Osteocyte (in vitro differentiated cells): ENCODE measurements around the gene CMSS1. TPM values are rescaled to one million over a fixed set of nuclear protein-coding genes. Genes with fewer than 3 reads are reported as not detected.

ENCODE experiments used
- DNase-seq: peaks from one replicate; pipeline ENCODE4 v3.0.0; 2021; ENCODE audit warnings: mixed read lengths; ENCODE audit not compliant: unreplicated experiment; ENCODE audit errors: extremely low spot score
- H3K27ac Mint-ChIP-seq: one replicate; pipeline ENCODE4 v1.8.0; 2021; ENCODE audit warnings: mild to moderate bottlenecking, mixed read lengths; ENCODE audit not compliant: unreplicated experiment
- H3K27me3 Mint-ChIP-seq: one replicate; pipeline ENCODE4 v1.8.0; 2021; ENCODE audit warnings: mixed read lengths; ENCODE audit not compliant: unreplicated experiment
- H3K36me3 Mint-ChIP-seq: one replicate; pipeline ENCODE4 v1.8.0; 2021; ENCODE audit warnings: mixed read lengths; ENCODE audit not compliant: unreplicated experiment
- H3K4me1 Mint-ChIP-seq: one replicate; pipeline ENCODE4 v1.8.0; 2021; ENCODE audit warnings: mixed read lengths; ENCODE audit not compliant: unreplicated experiment
- H3K4me3 Mint-ChIP-seq: one replicate; pipeline ENCODE4 v1.8.0; 2021; ENCODE audit warnings: mild to moderate bottlenecking, moderate library complexity, mixed read lengths; ENCODE audit not compliant: unreplicated experiment
- H3K9me3 Mint-ChIP-seq: one replicate; pipeline ENCODE4 v1.8.0; 2021; ENCODE audit warnings: mixed read lengths; ENCODE audit not compliant: unreplicated experiment
- total RNA-seq: library from RNA; stranded (reverse); gene quantifications from 2 replicates; pipeline ENCODE4 v1.2.1, GENCODE V29; 2021
- TF ChIP-seq, protein P1 (sequence below): fragments of 200-600 bp; sonication (generic); IDR thresholded peaks from 2 replicates; pipeline ENCODE4 v1.5.0; 2021; ENCODE audit warnings: antibody characterized with exemption, mild to moderate bottlenecking, moderate library complexity

The CMSS1 gene
- total RNA-seq, 1 donor from 2014 or later, result 38.5 TPM

DNA sequence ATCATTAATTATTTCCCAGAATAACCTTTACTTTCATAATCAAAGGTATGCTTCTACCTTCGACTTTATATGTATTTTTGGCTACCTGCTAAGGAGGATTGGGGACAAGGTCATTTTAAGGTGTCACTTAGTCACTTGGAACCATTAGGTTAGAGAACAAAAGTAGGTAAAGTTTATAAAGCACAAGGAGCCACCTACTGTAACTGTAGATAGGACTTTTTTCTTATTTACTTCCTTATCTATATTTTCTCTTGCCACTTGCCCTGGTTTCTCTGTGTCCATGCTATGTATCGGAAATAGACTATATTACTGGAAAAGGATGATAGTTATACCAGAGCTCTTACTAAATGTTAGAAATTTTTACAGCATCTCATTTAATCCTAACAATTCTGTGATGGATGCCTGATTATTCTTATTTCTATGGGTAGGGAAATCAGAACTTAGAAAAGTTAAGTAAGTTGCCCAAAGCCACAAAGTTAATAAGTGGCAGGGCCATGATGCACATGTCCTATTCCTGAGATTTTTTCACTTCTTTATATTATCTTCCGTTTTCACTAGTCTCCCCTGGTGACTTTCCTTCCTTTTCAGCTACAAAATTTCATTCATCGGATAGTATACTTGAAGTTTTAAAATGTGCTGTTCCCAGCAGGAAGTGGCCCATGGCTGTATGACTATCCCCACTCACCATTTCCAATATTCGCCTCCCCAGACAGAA, 132.5 kb downstream of the CMSS1 start:
- Mint-ChIP-seq H3K27me3 (no peaks in the 10 kb centered on the region), H3K27ac (peak overlapping the region; percentile 54), H3K4me3 (no peak overlapping the region), H3K4me1 (peaks cover 32% of the 10 kb centered on the region), H3K9me3 (no peaks in the 10 kb centered on the region), H3K36me3 (no peaks in the 10 kb centered on the region)
- TF ChIP-seq, protein P1, sequence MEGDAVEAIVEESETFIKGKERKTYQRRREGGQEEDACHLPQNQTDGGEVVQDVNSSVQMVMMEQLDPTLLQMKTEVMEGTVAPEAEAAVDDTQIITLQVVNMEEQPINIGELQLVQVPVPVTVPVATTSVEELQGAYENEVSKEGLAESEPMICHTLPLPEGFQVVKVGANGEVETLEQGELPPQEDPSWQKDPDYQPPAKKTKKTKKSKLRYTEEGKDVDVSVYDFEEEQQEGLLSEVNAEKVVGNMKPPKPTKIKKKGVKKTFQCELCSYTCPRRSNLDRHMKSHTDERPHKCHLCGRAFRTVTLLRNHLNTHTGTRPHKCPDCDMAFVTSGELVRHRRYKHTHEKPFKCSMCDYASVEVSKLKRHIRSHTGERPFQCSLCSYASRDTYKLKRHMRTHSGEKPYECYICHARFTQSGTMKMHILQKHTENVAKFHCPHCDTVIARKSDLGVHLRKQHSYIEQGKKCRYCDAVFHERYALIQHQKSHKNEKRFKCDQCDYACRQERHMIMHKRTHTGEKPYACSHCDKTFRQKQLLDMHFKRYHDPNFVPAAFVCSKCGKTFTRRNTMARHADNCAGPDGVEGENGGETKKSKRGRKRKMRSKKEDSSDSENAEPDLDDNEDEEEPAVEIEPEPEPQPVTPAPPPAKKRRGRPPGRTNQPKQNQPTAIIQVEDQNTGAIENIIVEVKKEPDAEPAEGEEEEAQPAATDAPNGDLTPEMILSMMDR, result no peak
- DNase-seq, result no peak

DNA sequence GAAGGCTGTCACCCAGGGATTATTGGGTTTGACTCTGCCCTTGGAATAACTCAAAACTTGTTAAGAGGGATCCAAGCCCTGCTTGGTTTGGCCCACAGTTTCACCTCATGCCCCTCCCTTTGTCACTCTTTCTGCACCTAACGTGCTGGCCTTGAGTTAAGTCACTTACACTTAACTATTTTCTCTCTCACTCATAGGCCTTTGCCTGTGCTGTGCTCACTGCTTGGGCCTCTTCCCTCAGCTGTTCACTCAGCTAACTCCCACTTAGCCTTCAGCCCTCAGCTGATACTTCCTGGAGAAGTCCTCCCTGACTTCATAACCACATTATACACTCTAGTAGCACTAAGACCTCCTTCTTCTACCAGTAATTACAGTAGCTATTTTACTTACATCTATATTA, 133.3 kb downstream of the CMSS1 start:
- no peaks in the 10 kb centered on the region for H3K36me3 Mint-ChIP-seq
- TF ChIP-seq, protein P1, result no peak
- DNase-seq, result no peak
- no peaks in the 10 kb centered on the region for H3K9me3 Mint-ChIP-seq
- no peak overlapping the region for H3K4me3 Mint-ChIP-seq
- peak overlapping the region; percentile 54 for H3K27ac Mint-ChIP-seq
- peaks cover 24% of the 10 kb centered on the region for H3K4me1 Mint-ChIP-seq
- no peaks in the 10 kb centered on the region for H3K27me3 Mint-ChIP-seq

DNA sequence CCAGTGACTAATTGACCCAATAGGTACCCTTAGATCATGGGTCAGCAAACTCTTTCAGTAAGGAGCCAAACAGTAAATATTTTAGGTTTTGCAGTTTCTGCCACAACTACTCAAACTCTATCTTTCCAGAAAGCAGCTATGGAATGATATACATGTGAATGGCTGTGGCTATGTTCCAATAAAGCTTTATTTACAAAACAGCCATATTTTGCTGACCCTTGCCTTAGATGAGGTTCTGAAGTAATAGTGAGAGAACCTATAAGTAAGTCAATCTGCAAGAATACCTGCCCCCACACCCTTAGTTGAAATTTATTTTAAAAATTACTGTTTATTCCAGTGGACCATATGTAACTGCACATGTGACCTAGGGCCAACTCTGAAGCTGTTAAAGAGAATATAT, 134.0 kb downstream of the CMSS1 start:
- TF ChIP-seq, protein P1, result no peak
- Mint-ChIP-seq H3K36me3 (no peaks in the 10 kb centered on the region), H3K27me3 (no peaks in the 10 kb centered on the region), H3K4me3 (no peak overlapping the region), H3K27ac (no peak overlapping the region), H3K9me3 (no peaks in the 10 kb centered on the region), H3K4me1 (peaks cover 21% of the 10 kb centered on the region)
- DNase-seq, result no peak

DNA sequence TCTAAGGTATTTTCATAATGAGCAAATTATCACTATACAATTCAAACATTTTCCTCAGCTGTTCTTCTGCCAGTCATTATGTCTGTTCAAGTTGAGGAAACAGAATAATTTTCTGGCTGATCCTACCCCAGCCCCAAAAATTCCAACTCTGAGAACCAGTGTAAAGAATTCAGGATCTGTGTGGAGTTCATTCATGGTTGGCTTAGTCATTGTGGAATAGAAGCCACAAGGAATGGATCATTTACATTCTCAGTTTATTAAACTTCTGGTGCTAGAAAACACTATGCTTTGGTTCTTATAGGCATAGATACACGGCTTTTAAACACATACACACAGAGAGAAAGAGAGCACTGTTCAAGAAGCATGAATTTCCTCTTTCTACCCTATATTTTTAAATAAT, 134.6 kb downstream of the CMSS1 start:
- DNase-seq, result no peak
- TF ChIP-seq, protein P1, result no peak
- H3K4me1 Mint-ChIP-seq, result peaks cover 21% of the 10 kb centered on the region

DNA sequence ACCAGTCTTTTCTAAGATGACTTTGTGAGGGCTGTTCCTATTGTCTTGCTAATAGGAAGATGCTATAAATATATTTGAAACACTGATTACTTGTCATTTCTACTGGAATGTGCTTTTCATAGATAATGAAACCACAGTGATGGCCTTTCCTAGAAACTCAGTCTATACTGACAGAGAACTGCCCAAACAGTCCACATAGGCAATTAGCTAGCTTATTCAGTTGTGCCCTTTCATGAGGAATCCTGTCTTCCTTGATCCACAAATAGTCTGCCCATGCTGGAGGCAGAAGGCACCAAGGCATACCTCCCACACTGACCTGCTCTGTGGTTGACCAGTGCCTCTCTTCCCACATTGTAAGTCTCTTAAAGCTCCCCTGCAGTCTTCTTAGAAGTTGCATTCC, 135.9 kb downstream of the CMSS1 start:
- no peak overlapping the region for H3K27ac Mint-ChIP-seq
- H3K9me3 Mint-ChIP-seq, result no peaks in the 10 kb centered on the region
- H3K36me3 Mint-ChIP-seq, result no peaks in the 10 kb centered on the region
- TF ChIP-seq, protein P1, result no peak
- peaks cover 20% of the 10 kb centered on the region for H3K4me1 Mint-ChIP-seq
- no peaks in the 10 kb centered on the region for H3K27me3 Mint-ChIP-seq
- DNase-seq, result no peak
- H3K4me3 Mint-ChIP-seq, result no peak overlapping the region

More for the DNA sequence above, 134.6 kb downstream of the CMSS1 start:
- Mint-ChIP-seq H3K27me3 (no peaks in the 10 kb centered on the region), H3K9me3 (no peaks in the 10 kb centered on the region), H3K27ac (peak overlapping the region; percentile 4), H3K36me3 (no peaks in the 10 kb centered on the region), H3K4me3 (no peak overlapping the region)
